ENCODE data around the gene CASKIN2. TPM values are rescaled to one million over a fixed set of nuclear protein-coding genes. Genes with fewer than 3 reads are reported as not detected.

The CASKIN2 gene
- total RNA-seq, 4 donors from 2014 or later, result 9.5 to 12.2 (median 10.4) TPM

DNA sequence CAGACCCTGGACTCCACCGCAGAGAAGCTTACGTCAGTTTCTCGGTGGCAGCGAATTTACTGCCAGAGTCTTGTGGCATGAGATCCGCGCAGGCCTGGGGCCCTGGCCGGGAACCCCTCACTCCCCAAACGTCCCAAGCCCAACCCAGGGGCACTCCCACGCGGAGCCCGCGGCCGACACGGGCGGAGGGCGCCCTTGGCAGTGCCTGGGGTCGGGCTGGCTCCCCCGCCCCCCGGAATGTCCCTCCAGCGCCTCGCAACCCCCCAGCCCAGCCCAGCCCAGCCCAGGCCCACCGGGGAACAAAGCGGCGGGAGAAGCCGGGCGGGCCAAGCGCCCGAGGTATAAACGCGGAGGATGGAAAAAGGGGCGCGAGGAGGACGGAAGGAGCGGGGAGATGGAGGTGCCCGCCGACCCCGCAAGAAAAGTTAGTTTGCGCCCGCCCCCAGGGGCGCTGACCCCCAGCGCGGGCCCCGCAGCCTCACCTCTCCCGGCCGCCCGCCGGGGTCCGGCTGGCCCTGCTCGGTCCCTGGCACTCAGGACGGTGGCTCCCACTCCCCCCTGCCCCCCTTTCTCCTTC, 330 bp downstream of the CASKIN2 start:
- H3K27ac ChIP-seq, result peak overlapping the region; percentile 90 to 95 (median 92)

DNA sequence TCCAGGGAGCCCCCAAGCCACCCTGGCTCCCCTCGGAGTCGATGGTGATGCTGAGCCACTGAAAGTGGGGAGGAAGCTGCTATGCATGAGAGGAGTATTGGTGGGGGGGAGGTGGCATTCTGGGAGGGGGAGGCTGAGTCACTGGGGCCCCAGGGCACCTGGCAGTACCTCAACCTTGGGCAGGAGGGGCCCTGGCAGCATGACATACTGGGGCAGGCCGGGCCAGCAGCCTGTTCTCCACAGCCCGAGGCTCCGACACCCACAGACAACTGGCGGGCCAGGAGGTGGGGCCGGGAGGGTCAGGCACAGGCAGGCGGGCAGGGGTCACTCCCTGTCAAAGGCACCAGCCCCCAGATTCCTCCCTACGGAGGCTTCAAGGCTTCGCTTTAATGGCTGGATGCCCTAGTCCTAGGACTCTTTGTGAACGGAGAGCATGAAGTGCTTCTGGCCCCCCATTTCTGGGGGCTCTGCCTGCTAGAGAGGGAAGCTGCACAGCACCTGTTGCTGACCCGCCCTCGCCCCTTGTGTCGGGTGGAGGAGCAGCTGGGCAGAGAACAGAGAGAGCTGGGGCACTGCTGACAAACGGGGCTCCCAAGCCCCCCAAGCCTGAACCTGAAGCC, 928 bp downstream of the CASKIN2 start:
- Histone ChIP-seq H3K27me3 (no peaks in the 10 kb centered on the region), H3K9me3 (no peaks in the 10 kb centered on the region), H3K4me1 (peaks cover 39 to 93% (median 56%) of the 10 kb centered on the region in 3 donors), H3K27ac (peak overlapping the region; percentile 90 to 95 (median 92)), H3K36me3 (peaks cover 0 to 10% (median 0%) of the 10 kb centered on the region in 3 donors), H3K4me3 (peak overlapping the region; percentile 73 to 98 (median 92))
- intact Hi-C loops (cut with DNase I), result no loop called here
- WGBS, 2 donors, result 20 to 40% methylated on average over 1 to 2 of the region's 15 CpGs
- TF ChIP-seq, protein P1, sequence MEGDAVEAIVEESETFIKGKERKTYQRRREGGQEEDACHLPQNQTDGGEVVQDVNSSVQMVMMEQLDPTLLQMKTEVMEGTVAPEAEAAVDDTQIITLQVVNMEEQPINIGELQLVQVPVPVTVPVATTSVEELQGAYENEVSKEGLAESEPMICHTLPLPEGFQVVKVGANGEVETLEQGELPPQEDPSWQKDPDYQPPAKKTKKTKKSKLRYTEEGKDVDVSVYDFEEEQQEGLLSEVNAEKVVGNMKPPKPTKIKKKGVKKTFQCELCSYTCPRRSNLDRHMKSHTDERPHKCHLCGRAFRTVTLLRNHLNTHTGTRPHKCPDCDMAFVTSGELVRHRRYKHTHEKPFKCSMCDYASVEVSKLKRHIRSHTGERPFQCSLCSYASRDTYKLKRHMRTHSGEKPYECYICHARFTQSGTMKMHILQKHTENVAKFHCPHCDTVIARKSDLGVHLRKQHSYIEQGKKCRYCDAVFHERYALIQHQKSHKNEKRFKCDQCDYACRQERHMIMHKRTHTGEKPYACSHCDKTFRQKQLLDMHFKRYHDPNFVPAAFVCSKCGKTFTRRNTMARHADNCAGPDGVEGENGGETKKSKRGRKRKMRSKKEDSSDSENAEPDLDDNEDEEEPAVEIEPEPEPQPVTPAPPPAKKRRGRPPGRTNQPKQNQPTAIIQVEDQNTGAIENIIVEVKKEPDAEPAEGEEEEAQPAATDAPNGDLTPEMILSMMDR (IDR thresholded peaks at IDR 0.05), result no peak
- TF ChIP-seq POLR2A (IDR thresholded peaks at IDR 0.05), result peak in 1 of 4 donors; percentile 17
- DNase-seq, result no peak

More for the DNA sequence above, 330 bp downstream of the CASKIN2 start:
- peak overlapping the region; percentile 73 to 98 (median 92) for H3K4me3 ChIP-seq
- no peak for DNase-seq
- peaks cover 0 to 16% (median 0%) of the 10 kb centered on the region in 3 donors for H3K36me3 ChIP-seq
- H3K9me3 ChIP-seq, result no peaks in the 10 kb centered on the region
- WGBS, 2 donors, result no CpG with 5 or more reads among the region's 50 CpGs
- TF ChIP-seq POLR2A (IDR thresholded peaks at IDR 0.05), result peak in 2 of 4 donors; percentile 28 to 50
- TF ChIP-seq, protein P1 (IDR thresholded peaks at IDR 0.05), result no peak
- peaks cover 39 to 87% (median 51%) of the 10 kb centered on the region in 3 donors for H3K4me1 ChIP-seq
- intact Hi-C loops (cut with DNase I), result loop anchor here (5.0 kb wide), 2 partner anchors 72 to 88 kb away; partner anchors contain the start of gene MYO15B
- H3K27me3 ChIP-seq, result no peaks in the 10 kb centered on the region

DNA sequence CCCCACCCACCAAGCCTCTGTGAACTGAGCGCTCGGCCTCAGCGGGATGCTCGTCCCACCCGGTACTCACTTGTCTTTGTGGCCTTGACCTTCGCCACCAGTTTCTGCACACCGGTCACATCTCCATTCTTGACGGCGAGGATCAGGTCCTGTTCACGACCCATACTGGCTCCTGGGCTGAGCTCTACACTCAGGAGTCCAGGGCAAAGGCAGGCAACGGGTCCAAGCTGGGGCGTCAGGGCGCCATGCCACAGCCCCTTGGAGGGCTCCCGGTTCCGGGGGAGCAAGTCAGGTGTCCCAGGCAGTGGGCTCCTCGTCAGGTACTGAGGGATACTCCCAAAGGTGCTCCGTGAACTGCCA, 1.7 kb downstream of the CASKIN2 start:
- H3K27ac ChIP-seq, result peak overlapping the region; percentile 90 to 95 (median 92)
- peaks cover 39 to 96% (median 62%) of the 10 kb centered on the region in 3 donors for H3K4me1 ChIP-seq
- TF ChIP-seq POLR2A (IDR thresholded peaks at IDR 0.05), result no peak
- TF ChIP-seq, protein P1 (IDR thresholded peaks at IDR 0.05), result no peak
- H3K9me3 ChIP-seq, result no peaks in the 10 kb centered on the region
- H3K4me3 ChIP-seq, result peak overlapping the region; percentile 73 to 98 (median 92)
- peaks cover 0 to 9% (median 0%) of the 10 kb centered on the region in 3 donors for H3K36me3 ChIP-seq
- H3K27me3 ChIP-seq, result no peaks in the 10 kb centered on the region
- intact Hi-C loops (cut with DNase I), result no loop called here
- WGBS, 2 donors, result 85% methylated on average over 9 of the region's 17 CpGs; no CpG with 5 or more reads in 1 of the 2 donors
- DNase-seq, result no peak

DNA sequence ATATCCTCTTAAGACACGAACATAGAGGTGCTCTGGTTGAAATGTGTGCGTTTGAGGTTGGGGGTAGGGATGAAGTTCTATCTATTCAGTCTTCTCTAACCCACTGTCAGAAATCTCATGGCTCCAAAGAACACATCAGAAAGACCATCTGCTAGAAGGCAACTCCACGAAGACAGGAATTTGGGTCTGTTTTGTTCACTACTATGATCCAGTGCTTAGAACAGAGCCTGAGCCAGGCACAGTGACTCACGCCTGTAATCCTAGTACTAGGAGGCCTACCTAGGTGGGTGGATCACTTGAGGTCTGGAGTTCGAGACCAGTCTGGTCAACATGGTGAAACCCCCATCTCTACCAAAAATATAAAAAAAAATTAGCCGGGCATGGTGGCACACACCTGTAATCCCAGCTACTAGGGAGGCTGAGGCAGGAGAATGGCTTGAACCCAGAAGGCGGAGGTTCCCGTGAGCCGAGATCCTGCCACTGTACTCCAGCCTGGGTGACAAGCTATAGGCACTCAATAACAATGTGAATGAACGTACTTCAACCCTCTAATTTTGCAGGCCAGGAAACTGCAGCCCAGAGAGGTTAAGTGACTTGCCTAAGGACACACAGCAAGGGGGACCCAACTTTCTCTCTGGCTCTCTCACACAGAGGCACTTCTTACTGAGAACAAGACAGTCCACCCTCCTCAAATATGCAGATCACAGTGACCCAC, 2.3 kb downstream of the CASKIN2 start:
- H3K4me1 ChIP-seq, result peaks cover 39 to 96% (median 62%) of the 10 kb centered on the region in 3 donors
- TF ChIP-seq, protein P1 (IDR thresholded peaks at IDR 0.05), result no peak
- TF ChIP-seq POLR2A (IDR thresholded peaks at IDR 0.05), result no peak
- no peaks in the 10 kb centered on the region for H3K9me3 ChIP-seq
- H3K27me3 ChIP-seq, result no peaks in the 10 kb centered on the region
- WGBS, 2 donors, result 58 to 63% methylated on average over 7 to 9 of the region's 10 CpGs
- no peak for DNase-seq
- H3K27ac ChIP-seq, result peak overlapping the region in 3 of 4 donors; percentile 90 to 95 (median 93)
- H3K36me3 ChIP-seq, result peaks cover 0 to 12% (median 0%) of the 10 kb centered on the region in 3 donors
- intact Hi-C loops (cut with DNase I), result no loop called here
- peak overlapping the region in 3 of 4 donors; percentile 73 to 98 (median 94) for H3K4me3 ChIP-seq

All from esophagus squamous epithelium (tissue), 5 donors.